Lower lobe of right lung (tissue), 2 donors: ENCODE data around the gene POPDC2. TPM values are rescaled to one million over a fixed set of nuclear protein-coding genes. Genes with fewer than 3 reads are reported as not detected.

ENCODE experiments used
- ATAC-seq, 2 donors: fragments of 200-7000 bp; cut with Tn5 transposase; one replicate each; pipeline ENCODE4 v1.9.1; 2020 to 2022; ENCODE audit warnings: mild to moderate bottlenecking in 2 of 2, moderate library complexity in 2 of 2
- DNase-seq: peaks from one replicate; pipeline ENCODE4 v3.0.0-alpha.2; 2020
- H3K27ac ChIP-seq: fragments of 200-600 bp; one replicate; pipeline ENCODE4 v1.8.0; 2022
- H3K27me3 ChIP-seq: fragments of 200-600 bp; one replicate; pipeline ENCODE4 v1.8.0; 2022; ENCODE audit warnings: low read depth
- H3K36me3 ChIP-seq: fragments of 200-600 bp; one replicate; pipeline ENCODE4 v1.8.0; 2022; ENCODE audit warnings: mild to moderate bottlenecking
- H3K4me1 ChIP-seq: fragments of 200-600 bp; one replicate; pipeline ENCODE4 v1.8.0; 2022
- H3K4me3 ChIP-seq: fragments of 200-600 bp; one replicate; pipeline ENCODE4 v1.8.0; 2022; ENCODE audit warnings: mild to moderate bottlenecking
- H3K9me3 ChIP-seq: fragments of 200-600 bp; one replicate; pipeline ENCODE4 v1.8.0; 2022
- CTCF ChIP-seq: fragments of 200-600 bp; IDR thresholded peaks from one replicate; pipeline ENCODE4 v1.8.0; 2022; ENCODE audit warnings: antibody characterized with exemption, mild to moderate bottlenecking
- intact Hi-C: fragments of 100-400 bp; cut with DNase I; formaldehyde crosslinking; loops from one replicate; pipeline ENCODE4 v1.11.0; 2022
- total RNA-seq: library from RNA; stranded (reverse); fragmentation: NEBNext Ultra II Directional; extraction: Animal tissue kit (Norgen Biotek cat#: 25700); gene quantifications from one replicate; pipeline ENCODE4 v1.2.1, GENCODE V29; 2021
- donor health status: DM: no; HTN: yes; CAD: no; lungs with severe emphysema.

POPDC2 gene
- total RNA-seq, 1 donor from 2014 or later: 1.5 TPM

- Histone ChIP-seq H3K4me1 (peaks cover 24% of the 10 kb centered on the region), H3K36me3 (peaks cover 46% of the 10 kb centered on the region), H3K4me3 (peak overlapping the region; percentile 65), H3K27ac (peak overlapping the region; percentile 93), H3K27me3 (no peaks in the 10 kb centered on the region), H3K9me3 (no peaks in the 10 kb centered on the region)
- intact Hi-C loops: no loop called here
- ATAC-seq (no peak), DNase-seq (no peak)
- TF ChIP-seq CTCF: no peak
Observed at GRCh38 chr3:119675188-119675874, 14.9 kb upstream of the POPDC2 start.

DNA sequence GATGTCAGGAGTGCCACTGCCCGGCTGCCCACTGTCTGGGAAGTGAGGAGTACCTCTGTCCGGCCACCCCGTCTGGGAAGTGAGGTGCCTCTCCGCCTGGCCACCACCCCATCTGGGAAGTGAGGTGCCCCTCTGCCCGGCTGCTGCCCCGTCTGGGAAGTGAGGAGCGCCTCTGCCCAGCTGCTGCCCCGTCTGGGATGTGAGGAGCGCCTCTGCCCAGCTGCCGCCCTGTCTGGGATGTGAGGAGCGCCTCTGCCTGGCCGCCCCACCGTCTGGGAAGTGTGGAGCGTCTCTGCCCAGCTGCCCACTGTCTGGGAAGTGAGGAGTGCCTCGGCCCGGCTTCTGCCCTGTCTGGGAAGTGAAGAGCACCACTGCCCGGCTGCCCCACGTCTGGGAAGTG is 13.5 kb upstream of the POPDC2 start:
- no peak for ATAC-seq
- H3K9me3 ChIP-seq: no peaks in the 10 kb centered on the region
- no peak for DNase-seq
- H3K36me3 ChIP-seq: peaks cover 61% of the 10 kb centered on the region
- no peaks in the 10 kb centered on the region for H3K27me3 ChIP-seq
- no peak overlapping the region for H3K27ac ChIP-seq
- H3K4me1 ChIP-seq: peaks cover 30% of the 10 kb centered on the region
- TF ChIP-seq CTCF: no peak
- no peak overlapping the region for H3K4me3 ChIP-seq
- intact Hi-C loops: no loop called here

- H3K27me3 ChIP-seq: no peaks in the 10 kb centered on the region
- intact Hi-C loops: no loop called here
- ATAC-seq: no peak
- H3K4me1 ChIP-seq: peaks cover 25% of the 10 kb centered on the region
- H3K27ac ChIP-seq: no peak overlapping the region
- no peak for DNase-seq
- H3K9me3 ChIP-seq: no peaks in the 10 kb centered on the region
- H3K36me3 ChIP-seq: peaks cover 72% of the 10 kb centered on the region
- no peak overlapping the region for H3K4me3 ChIP-seq
- TF ChIP-seq CTCF: no peak
Observed at GRCh38 chr3:119672776-119673175, 12.4 kb upstream of the POPDC2 start.

GRCh38 chr3:119669906-119670570 is 9.6 kb upstream of the POPDC2 start:
- intact Hi-C loops: no loop called here
- Histone ChIP-seq H3K4me1 (peaks cover 13% of the 10 kb centered on the region), H3K9me3 (no peaks in the 10 kb centered on the region), H3K27me3 (no peaks in the 10 kb centered on the region), H3K27ac (no peak overlapping the region), H3K36me3 (peaks cover 71% of the 10 kb centered on the region), H3K4me3 (no peak overlapping the region)
- TF ChIP-seq CTCF: no peak
- DNase-seq (no peak), ATAC-seq (no peak)

DNA sequence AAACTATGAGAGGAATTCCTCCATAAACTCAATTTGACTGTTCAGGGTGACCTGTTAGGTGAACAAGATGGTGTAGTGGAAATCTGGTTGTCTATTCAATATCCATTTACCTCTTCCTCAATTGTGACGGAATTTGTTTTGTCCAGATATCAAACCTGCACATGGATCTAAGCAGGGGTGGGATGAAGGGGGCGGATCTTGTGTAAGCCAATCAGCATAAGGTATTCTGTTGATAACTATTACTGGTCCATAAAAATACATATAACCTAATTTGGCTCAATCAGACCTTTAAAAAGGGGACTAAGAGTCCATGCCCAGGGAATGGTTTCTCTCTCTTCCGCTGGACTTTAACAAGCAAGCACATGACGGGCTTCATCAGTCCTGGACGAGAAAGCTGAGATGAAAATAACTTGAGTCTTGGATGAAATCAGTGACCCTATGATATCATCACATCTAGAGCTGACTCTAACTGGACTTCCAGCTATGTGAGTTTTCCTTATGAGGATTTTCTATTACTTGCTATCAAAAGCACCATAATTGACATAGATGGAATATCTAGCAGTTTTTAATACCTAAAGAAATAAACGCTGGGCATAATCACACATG is 5.7 kb upstream of the POPDC2 start:
- H3K36me3 ChIP-seq: peaks cover 31% of the 10 kb centered on the region
- no peak for TF ChIP-seq CTCF
- ATAC-seq (no peak), DNase-seq (no peak)
- H3K4me3 ChIP-seq: no peak overlapping the region
- peaks cover 14% of the 10 kb centered on the region for H3K4me1 ChIP-seq
- no peaks in the 10 kb centered on the region for H3K9me3 ChIP-seq
- intact Hi-C loops: no loop called here
- no peaks in the 10 kb centered on the region for H3K27me3 ChIP-seq
- H3K27ac ChIP-seq: no peak overlapping the region
